ENCODE data around the gene PDCD10. TPM values are rescaled to one million over a fixed set of nuclear protein-coding genes. Genes with fewer than 3 reads are reported as not detected.

The PDCD10 gene
- total RNA-seq = 10 to 100 TPM; 53.9 to 99.9 (median 78.8) TPM

DNA sequence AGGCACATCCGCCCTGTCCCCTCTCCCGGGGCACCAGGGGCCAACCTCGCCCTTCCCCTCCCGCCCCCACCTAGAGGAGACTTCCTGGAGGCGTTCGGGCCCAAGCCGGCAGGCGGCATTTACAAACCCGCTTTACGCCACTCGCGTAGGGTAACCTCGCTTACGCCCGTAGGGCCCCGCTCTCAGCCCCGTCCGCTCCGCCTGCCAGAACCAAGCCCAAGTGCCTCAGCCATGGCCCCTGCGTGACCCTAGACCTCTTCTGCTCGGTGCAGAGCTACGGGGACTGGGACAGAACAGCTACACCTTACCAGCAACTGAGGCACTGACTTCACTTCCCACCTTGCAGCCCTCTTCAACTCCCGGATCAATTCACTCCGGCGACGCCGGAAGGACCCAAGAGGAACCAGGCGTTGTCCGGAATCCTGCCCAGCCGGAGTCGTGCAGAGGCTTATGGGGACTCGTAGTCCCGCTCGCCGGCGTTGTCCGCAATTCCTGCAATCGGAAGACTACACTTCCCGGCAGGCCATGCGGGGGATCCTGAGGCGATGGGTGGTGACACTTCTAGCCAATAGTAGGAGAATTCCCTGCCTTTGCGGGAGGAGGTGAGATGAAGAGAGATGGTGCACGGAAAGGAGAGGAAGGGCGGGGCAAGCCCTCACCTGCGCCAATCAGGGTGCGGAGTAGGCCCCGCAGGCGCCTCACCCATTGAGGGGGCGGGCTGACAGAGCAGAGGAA, at the start of gene PDCD10:
TSS of gene PDCD10 (minus strand) at position 395 of the 735 bp plus-strand sequence. CDS start 14,735 bp downstream, outside the sequence.
- H3K4me3 ChIP-seq = peak within 1 kb of the TSS; percentile 79 to 83 (median 82)
- H3K9me3 ChIP-seq = no peaks in the 10 kb centered on the region
- DNase-seq = peak; percentile 98 to 99 (median 98)
- peaks cover 0 to 15% (median 0%) of the 10 kb centered on the region in 4 donors for H3K4me1 ChIP-seq
- no peaks in the 10 kb centered on the region for H3K27me3 ChIP-seq
- H3K36me3 ChIP-seq = no peaks in the 10 kb centered on the region
- peak; percentile 55 to 59 for TF ChIP-seq POLR2A (IDR thresholded peaks at IDR 0.05)
- TF ChIP-seq, protein P1, sequence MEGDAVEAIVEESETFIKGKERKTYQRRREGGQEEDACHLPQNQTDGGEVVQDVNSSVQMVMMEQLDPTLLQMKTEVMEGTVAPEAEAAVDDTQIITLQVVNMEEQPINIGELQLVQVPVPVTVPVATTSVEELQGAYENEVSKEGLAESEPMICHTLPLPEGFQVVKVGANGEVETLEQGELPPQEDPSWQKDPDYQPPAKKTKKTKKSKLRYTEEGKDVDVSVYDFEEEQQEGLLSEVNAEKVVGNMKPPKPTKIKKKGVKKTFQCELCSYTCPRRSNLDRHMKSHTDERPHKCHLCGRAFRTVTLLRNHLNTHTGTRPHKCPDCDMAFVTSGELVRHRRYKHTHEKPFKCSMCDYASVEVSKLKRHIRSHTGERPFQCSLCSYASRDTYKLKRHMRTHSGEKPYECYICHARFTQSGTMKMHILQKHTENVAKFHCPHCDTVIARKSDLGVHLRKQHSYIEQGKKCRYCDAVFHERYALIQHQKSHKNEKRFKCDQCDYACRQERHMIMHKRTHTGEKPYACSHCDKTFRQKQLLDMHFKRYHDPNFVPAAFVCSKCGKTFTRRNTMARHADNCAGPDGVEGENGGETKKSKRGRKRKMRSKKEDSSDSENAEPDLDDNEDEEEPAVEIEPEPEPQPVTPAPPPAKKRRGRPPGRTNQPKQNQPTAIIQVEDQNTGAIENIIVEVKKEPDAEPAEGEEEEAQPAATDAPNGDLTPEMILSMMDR (IDR thresholded peaks at IDR 0.05) = peak in 3 of 6 experiments; percentile 20 to 38 (median 29)
- H3K27ac ChIP-seq = peak within 1 kb of the TSS; percentile 79 to 96 (median 92)

DNA sequence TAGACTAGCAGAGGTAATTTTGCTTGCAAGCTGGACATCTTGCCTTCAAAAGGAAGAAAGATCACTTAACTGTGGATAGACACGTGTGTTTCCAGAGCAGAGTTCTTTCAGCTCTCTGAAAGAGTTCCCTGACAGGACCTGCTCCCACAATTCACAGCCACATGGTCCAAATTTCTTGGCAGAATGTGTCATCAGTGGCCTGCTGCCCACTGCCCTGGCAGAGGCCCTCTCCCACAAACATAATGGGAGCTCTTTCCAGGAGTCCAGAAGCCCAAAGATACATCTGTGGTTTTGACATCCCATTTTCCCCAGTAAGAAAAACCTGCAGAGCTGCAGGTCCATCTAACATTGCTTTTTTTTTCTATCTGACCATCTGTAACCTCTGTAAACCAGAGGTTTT, 49.1 kb upstream of the PDCD10 start:
- H3K36me3 ChIP-seq = no peaks in the 10 kb centered on the region
- no peak overlapping the region for H3K27ac ChIP-seq
- no peaks in the 10 kb centered on the region for H3K27me3 ChIP-seq
- no peaks in the 10 kb centered on the region for H3K4me1 ChIP-seq
- H3K9me3 ChIP-seq = no peaks in the 10 kb centered on the region
- DNase-seq = no peak
- TF ChIP-seq POLR2A (IDR thresholded peaks at IDR 0.05) = no peak
- TF ChIP-seq, protein P1 (IDR thresholded peaks at IDR 0.05) = no peak
- no peak overlapping the region for H3K4me3 ChIP-seq

DNA sequence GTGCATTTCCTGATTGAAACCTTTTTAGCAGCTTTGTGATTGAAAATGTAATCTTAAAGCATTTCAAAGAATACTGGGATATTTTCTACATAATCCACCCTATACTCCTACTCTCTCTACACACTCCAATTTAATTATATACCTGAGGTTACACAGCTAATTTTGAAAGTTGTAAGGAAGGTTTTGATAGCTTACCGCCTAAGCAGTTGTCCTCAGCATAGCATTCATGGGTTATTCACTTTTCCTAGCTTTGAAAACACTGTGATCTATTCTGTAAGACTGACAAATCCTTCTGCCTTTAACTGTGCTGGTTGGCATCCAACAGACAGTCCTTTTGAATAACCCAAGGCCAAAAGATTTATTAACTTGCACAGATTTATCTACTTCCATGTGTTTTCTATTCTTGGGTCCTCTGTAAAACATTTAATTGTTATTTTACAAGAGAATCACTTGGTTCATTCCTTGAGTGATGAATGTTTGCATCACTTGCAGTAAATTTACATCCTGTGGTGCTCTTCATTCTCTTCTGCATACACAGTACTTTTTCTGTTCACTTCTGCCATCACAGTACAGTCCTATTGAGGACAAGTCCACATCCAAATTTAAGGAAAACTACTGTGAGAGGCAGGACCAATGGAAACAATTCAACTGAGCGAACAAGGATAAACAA, 45.7 kb upstream of the PDCD10 start:
- Histone ChIP-seq H3K9me3 (no peaks in the 10 kb centered on the region), H3K27ac (no peak overlapping the region), H3K4me3 (no peak overlapping the region), H3K36me3 (no peaks in the 10 kb centered on the region), H3K4me1 (no peaks in the 10 kb centered on the region), H3K27me3 (no peaks in the 10 kb centered on the region)
- no peak for DNase-seq
- no peak for TF ChIP-seq POLR2A (IDR thresholded peaks at IDR 0.05)
- TF ChIP-seq, protein P1 (IDR thresholded peaks at IDR 0.05) = no peak

DNA sequence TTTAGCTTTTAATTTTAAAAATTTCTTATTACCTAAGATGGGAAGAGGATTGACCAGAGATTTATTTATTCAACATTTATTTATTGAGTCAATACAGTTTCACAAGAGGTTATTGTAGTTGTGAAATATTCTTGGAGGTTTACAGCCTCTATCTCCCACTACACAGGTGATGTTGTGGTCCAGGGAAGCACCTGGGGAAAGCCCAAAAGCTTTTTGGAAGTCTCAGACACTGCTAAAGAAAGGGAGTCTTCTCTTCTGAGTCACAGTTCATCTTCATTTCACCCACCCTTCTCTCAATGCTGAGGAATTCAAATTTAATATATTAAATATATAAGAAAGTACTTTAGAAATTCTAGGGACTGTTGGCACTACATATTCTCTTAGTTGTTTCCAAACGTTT, 42.7 kb upstream of the PDCD10 start:
- Histone ChIP-seq H3K27me3 (no peaks in the 10 kb centered on the region), H3K36me3 (no peaks in the 10 kb centered on the region), H3K4me1 (no peaks in the 10 kb centered on the region), H3K9me3 (no peaks in the 10 kb centered on the region), H3K4me3 (no peak overlapping the region), H3K27ac (no peak overlapping the region)
- TF ChIP-seq, protein P1 (IDR thresholded peaks at IDR 0.05) = no peak
- TF ChIP-seq POLR2A (IDR thresholded peaks at IDR 0.05) = no peak
- DNase-seq = no peak

DNA sequence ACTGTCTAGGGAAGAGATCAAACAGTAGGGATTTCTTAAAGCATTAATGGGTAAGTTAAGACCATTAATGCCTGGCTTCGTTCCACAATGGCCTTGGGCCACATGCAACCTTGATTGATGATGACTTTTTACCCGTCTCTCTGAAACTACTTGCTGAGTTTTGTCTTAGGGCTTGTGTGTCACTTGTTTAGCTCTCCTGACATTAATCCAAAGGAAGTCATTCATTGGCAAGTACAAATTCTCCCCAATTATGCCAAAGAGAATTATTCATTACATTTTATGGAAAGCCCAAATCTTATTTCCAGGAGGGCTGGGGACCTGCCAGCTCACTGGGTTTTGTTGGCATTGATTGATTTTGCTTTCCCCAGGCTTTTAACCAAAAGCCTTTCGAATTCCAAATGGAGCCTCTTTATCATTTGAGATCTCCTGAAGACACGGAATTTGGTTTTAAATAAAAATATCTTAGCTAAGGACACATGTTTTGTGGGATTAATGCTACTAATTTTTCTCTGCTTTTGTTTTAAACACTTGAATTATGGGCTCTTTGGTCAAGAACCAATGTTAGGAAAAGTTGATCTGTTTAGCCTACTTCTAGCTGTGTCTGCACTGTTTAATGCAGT, 41.5 kb upstream of the PDCD10 start:
- Histone ChIP-seq H3K27me3 (no peaks in the 10 kb centered on the region), H3K27ac (no peak overlapping the region), H3K36me3 (no peaks in the 10 kb centered on the region), H3K4me1 (no peaks in the 10 kb centered on the region), H3K4me3 (no peak overlapping the region), H3K9me3 (no peaks in the 10 kb centered on the region)
- no peak for DNase-seq
- TF ChIP-seq, protein P1 (IDR thresholded peaks at IDR 0.05) = no peak
- no peak for TF ChIP-seq POLR2A (IDR thresholded peaks at IDR 0.05)

Data from Peyer's patch (tissue), 4 donors.